ENCODE measurements around the gene CLINT1.
"Not testable (repeated sequence)": the region's sequence is repeated elsewhere in the genome, so short reads cannot be mapped to it uniquely, and the experiment has no call there.

The CLINT1 gene

DNA sequence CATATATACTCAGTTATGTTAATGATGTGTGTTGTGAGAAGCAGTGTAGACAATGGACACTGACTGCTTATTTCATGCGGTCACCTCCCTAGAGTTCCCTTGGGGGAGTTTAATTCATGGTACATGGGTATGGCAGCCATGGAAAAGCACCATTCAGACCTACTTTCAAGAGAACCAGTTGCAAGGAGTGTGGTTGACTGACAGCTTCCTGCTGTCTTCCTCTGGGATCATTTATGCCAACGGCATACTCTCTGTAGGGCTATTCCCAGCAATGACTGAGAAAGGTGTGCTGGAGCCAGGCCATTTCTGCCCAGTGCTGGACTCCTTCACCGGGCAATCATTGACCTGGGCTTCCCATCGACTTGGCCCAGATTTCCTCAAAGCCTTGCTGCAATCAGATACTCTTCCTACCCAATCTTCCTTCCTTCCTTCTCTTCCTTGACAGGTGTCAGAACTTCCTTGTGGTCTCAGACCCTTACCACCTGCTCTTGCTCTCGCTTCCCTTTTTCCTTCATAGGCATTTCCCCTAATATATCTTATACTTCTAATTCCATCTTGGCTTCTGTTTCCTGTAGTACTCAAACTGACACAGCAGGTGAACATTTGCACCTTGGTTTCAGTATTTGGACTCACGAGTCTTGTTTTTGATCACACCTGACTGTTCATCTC is 3.4 kb upstream of the CLINT1 start:
- no peak overlapping the region for H3K4me3 ChIP-seq (ENCODE audit: low read depth, low read length)

DNA sequence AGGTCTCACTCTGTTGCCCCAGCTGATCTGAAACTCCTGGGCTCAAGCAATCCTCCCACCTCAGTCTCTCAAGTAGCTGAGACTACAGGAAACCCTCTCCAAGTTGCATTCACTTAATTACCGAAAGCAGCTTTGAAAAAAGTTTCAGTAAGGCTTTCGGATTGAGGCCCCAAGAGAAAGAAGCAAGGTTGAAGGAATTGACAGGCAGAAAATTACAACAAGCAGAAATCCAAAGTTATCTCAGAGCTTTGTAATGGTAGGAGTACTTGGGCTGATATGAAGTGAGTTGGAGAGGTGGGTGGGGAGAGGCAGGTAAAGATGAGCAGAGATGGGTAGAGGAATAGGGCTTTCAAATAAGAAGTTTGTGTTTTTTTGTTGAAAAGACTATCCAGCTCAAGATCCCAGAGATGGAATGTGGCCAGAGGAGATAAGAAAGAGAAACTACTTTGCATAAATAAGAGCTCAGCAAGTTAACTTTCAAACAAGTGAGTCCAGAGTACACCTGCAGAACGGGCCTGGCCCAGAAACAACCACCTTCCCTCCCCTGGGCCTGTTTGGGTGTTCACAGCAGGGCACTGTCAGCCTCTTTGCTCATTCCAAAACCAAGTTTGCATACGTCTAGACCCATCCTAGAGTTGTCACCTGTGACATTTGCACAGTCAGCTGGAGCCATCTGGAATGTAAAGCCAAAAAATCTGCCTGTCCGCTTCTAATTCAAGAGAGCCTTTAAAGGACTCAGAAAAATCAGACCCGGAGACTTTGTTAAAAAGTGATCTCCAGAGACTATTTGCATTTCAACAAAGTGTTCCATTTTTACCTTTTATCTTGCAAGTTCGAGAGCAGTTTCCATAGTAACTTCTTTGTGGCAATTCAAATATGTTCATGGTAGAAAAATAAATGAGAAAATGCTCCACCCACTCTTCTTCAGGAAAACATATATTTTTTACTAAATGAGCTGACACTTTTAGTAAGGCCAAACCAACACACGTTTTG is 2.2 kb upstream of the CLINT1 start:
- no peak overlapping the region for H3K4me3 ChIP-seq (ENCODE audit: low read depth, low read length)

DNA sequence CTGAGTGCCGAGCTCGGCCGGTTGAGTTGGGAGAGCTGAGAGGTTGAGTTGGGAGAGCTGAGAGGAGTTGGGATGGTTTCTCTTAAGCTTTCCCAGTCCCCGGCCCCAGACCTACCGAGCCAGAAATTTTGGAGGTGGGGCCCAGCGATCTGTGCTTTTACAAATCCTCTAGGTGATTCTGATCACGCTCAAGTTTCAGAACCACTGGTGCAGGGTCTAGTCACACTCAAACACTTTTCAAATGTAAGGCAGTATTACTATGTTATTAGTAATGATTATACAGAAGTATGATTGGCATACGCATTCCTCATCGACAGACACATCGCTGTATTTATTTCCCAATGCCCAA is 256 bp upstream of the CLINT1 start:
- H3K4me3 ChIP-seq (ENCODE audit: low read depth, low read length): peak overlapping the region; percentile 89

DNA sequence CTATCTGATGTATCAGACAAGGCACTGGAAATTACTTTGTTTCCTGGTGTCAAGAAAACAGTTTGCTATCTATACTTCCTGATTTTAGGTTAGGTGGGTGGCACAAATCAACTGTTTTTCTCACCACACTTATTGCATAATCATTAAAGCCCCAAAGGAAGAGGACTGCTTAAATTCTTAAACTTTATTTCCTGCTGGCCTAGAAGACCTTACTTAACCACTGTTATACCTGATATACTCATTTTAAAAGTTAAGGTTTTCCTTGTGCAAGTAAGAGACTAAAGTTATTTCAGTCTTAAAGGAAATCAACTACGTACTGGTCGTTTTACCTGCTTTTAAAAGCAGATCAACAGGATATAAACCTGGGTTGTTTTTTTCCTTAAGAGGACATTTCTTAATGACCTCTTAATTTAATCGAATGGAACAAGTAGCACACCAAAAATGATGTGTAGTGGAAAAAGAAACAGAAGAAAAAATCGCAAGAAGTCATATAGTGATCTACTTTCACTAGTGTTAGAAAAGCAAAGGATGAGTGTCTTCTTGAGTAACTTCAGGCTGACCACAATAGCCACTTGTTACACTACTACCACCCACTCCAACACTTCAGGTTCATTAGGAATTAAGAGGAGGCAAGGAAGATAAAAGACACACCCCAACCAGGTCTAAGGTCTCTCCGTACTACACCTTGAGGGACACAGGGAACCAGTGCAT is 974 bp downstream of the CLINT1 start:
- H3K4me3 ChIP-seq (ENCODE audit: low read depth, low read length): peak overlapping the region; percentile 89

DNA sequence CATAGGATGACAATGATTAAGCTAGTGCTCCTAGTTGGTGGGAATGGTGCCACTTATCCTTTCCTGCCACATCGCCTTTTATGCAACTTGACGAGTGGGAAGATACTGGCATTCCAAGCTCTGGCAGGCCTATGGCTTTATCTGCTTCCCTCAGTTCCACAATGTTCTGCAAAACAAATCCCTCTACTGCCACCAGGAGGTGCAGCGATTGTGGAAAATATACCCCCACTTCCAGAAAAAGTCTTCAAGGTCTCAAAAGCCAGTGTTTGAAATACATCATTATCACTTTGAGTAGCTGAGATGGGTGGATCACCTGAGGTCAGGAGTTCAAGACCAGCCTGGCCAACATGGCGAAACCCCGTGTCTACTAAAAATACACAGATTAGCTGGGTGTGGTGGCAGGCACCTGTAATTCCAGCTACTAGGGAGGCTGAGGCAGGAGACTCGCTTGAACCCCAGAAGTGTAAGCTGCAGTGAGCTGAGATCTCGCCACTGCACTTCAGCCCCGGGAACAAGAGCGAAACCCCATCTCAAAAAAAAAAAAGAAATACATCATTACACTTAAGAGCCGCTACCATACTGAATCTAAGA is 3.4 kb downstream of the CLINT1 start:
- H3K4me3 ChIP-seq (ENCODE audit: low read depth, low read length): no peak overlapping the region

DNA sequence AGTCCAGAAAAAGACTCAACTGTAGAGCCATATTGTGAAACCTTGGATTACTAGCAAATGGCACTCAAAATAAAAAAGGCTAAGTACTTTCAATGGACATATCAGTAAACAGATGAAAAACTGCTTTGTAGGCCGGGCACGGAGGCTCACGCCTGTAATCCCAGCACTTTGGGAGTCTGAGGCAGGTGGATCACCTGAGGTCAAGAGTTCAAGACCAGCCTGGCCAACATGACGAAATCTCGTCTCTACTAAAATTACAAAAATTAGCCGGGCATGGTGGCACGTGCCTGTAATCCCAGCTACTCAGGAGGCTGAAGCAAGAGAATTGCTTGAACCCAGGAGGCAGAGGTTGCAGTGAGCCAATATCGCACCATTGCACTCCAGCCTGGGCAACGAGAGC is 5.6 kb downstream of the CLINT1 start:
- H3K4me3 ChIP-seq (ENCODE audit: low read depth, low read length): not testable (repeated sequence)

DNA sequence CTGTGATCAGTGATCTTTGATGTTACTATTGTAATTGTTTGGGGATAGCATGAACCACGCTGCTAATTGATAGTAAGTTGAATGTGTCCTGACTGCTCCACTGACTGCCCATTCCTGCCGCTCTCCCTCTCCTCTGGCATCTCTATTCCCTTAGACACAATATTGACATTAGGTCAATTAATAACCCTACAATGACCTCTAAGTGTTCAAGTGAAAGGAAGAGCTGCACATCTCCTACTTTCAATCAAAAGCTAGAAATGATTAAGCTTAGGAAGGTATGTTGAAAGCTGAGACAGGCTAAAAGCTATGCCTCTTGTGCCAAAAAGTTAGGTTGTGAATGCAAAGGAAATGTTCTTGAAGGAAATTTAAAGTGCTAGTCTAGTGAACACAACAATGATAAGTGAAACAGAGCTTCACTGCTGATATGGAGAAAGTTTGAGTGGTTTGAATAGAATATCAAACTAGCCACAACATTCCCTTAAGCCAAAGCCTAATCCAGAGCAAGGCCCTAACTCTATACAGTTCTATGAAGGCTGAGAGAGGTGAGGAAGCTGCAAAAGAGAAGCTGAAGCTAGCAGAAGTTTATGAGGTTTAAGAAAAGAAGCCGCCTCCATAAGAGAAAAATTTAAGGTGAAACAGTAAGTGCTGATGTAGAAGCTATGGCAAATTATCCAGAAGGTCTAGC is 12.9 kb downstream of the CLINT1 start:
- no peak overlapping the region for H3K4me3 ChIP-seq (ENCODE audit: low read depth, low read length)

DNA sequence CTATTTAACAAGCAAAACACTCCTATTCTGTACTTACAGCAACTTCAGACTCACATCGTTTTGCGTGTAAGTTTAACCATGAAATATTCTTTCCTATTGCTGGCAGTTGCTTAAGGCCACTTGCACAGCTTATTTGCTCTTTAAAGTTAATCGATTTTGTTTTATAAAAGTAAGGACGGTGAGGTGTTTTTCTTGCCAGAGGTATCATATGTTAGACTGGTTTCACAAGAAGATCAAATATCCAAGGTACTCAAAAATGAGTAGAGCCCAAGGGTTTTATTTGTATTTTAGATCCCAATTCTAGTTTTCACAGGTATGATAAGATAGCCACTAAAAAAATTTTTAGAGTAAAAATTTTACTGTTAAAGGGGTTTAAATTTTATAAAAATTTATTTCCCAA is 16.2 kb downstream of the CLINT1 start:
- H3K4me3 ChIP-seq (ENCODE audit: low read depth, low read length): no peak overlapping the region

DNA sequence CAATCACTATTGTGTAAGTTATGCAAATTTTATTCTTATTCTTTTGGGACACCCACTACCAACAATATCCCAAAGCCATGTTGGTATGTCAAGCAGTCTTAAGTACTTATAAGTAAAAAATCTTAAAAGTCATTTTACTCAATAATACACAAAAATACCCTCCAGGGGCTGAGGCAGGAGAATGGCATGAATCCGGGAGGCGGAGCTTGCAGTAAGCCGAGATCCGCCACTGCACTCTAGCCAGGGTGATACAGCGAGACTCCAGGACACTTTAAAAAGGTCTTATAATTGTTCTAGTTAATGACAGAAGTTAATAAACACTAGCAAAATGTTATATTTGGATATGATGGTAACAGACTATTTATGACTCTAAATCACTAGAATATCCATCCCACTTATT is 16.8 kb downstream of the CLINT1 start:
- H3K4me3 ChIP-seq (ENCODE audit: low read depth, low read length): no peak overlapping the region

DNA sequence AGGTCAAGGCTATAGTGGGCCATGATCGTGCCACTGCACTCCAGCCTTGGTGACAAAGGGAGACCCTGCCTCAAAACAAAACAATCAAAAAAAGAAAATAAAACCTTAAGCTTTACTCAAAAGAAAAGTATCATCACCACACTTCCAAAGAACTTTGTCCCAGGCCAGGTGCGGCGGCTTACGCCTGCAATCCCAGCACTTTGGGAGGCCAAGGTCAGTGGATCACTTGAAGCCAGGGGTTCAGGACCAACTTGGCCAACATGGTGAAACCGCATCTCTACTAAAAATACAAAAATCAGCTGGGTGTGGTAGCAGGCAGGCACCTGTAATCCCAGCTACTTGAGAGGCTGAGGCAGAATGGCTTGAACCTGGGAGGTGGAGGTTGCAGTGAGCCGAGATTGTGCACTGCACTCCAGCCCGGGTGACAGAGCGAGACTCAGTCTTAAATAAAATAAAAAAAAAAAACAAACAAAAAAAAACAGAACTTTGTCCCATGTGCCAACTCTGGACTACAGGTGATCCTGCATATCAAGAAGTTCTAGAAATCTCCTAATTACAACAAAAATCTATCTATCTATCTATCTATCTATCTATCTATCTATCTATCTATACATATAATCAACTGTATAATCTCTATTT is 19.7 kb downstream of the CLINT1 start:
- H3K4me3 ChIP-seq (ENCODE audit: low read depth, low read length): no peak overlapping the region

DNA sequence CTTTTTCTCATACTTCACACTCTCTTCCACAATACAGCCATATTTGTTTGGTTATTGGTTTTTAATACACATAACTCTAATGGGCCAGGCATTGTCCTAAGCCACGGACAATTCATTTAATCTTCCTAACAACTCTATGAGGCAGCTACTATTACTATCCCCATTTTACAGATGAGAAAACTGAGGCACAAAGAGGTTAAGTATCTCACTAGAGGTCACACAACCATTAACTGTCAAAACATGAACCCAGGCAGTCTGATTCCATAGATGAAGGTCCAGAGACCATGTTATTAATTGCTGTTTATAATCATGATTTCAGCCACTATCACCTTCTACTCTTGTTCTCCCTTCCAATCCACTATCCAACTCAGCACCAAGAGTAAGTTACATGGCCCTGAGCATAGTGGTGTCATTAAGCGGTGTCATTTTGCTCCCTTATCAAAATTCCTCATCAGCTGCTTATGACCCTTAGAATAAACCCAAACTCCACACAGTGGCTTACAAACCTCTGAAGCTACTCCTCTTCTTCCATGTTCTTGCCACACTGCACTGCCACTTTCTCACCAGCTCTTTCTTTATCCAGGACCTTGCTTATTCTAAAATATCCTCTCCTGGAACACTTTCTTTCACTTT is 22.7 kb downstream of the CLINT1 start:
- H3K4me3 ChIP-seq (ENCODE audit: low read depth, low read length): no peak overlapping the region

DNA sequence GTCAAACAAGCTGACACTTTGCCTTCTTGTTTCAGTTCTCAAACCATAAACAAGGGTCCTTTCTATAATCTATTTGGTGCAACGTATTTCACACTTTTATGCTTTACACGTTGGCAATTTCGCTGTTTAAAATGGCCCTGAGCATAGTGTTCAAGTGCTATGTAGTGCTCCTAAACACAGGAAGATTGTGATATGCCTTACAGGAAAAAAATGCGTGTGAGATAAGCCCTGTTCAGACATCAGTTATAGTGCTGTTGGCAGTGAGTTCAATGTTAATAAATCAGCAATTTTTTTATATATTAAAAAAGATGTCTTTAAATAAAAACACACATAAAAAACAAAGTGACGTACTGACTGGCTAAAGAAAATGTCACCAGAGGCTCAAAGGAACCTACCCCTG is 23.9 kb downstream of the CLINT1 start:
- H3K4me3 ChIP-seq (ENCODE audit: low read depth, low read length): no peak overlapping the region

DNA sequence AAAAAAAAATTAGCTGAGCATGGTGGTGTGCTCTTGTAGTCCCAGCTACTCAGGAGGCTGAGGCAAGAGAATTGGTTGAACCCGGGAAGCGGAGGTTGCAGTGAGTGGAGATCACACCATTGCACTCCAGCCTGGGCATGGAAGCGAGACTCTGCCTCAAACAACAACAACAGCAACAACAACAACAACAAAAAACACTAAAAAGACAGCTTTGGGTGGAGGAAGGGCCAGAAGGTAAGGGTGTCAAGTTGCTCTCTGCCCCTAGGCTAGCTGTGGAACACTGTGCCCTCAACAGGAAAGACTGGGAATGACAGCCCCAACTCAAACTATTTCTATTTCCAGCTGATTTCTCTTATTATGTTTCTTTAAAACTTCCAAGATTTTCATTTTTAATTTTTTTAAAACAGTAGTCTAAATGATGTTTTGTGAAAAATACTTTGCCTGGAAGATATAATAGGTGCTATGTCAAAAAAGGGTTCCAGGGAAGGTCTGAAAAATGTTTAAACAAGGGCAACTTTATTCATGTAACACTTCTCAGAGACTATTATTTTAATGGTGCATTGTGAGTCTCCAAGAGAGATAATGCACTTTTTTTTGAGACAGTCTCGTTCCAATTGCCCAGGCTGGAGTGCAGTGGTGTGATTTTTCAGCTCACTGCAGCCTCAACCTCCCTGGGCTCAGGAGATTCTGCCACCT is 29.9 kb downstream of the CLINT1 start:
- no peak overlapping the region for H3K4me3 ChIP-seq (ENCODE audit: low read depth, low read length)

DNA sequence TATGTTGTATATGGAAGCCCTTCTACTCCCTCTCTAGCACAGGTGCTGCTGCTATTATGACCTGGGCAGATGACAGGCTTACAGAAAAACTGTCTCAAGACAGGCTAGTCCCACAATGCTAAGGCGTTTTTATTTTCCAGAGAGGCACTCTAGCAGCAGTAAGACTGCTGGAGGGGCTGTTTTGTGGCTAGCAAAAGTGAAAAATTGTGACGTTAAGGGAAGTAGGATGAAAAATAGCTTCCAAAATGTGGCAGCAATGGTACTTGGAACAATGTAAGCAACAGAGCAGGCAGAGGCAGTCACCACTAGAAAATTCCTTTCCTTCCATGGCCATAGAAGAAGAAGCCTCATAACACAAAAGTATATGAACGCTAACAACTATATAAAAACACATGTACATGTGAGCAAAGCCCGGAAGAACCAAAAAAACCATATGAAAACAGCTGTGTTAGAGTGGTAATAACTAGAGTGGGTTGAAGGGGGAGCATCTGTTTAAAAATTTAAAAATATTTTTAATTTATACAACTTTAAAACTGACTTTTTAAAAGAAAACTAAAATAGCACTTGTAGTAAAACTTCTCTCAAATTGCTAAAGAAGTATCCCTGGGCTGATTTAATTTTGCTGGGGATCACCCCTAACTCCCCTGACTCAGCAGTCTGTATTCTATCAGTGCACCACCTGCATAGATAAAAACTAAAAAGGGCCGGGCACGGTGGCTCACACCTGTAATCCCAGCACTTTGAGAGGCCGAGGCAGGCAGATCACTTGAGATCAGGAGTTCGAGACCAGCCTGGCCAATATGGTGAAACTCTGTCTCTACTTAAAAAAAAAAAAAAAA is 30.6 kb downstream of the CLINT1 start:
- no peak overlapping the region for H3K4me3 ChIP-seq (ENCODE audit: low read depth, low read length)

DNA sequence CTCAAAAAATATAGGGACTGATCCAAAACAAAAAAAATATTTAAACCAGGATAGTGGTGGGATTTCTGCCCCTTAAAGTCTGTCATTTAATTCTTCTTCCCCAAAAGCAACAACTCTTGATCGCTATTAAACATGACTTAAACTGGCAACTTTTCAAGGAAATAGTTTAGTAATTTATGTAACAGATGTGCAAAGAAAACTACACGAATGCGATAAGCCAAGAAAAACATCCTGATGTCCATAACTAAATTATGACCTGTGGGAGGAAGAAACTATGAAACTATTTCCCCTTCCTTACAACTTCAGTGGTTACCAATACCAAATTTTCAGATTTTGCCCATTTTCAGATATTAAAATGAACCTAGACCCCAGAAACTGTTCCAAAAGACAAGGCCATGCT is 31.5 kb downstream of the CLINT1 start:
- H3K4me3 ChIP-seq (ENCODE audit: low read depth, low read length): no peak overlapping the region

DNA sequence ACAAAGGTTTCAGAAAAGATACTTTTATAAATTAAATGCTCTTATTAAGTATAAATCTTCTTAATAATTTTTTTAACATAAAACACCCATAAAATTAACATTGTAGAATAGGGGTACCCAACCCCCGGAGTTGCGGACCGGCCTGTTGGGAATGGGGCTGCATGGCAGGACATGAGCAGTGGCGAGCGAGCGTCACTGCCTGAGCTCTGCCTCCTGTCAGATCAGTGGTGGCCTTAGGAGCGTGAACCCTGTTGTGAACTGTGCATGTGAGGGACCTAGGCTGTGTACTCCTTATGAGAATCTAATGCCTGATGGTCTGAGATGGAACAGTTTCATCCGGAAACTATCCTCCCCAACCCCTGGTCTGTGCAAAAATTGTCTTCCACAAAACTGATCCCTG is 35.3 kb downstream of the CLINT1 start:
- no peak overlapping the region for H3K4me3 ChIP-seq (ENCODE audit: low read depth, low read length)

DNA sequence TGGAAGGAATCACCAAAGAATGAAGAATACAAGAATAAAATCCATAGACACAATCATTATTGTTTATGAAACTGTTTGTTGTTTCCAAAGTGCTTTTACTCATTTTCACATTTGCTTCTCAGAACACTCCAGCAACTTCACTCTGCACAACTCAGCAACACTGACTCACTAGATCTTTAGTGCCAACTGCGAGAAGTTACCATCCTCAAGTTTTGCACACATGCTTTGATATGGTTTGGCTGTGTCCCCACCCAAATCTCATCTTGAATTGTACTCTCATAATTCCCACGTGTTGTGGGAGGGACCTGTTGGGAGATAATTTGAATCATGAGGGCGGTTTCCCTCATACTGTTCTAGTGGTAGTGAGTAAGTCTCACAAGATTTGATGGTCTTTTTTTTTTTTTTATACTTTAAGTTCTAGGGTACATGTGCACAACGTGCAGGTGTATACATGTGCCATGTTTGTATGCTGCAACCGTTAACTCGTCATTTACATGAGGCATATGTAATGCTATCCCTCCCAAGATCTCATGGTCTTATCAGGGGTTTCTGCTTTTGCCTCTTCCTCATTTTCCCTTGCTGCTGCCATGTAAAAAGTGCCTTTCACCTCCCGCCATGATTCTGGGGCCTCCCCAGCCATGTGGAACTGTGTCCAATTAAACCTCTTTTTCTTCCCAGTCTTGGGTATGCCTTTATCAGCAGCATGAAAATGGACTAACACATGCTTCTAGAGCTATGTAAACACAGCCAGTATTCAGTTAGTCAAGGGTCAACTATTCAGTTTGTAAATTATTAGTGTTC is 36.9 kb downstream of the CLINT1 start:
- no peak overlapping the region for H3K4me3 ChIP-seq (ENCODE audit: low read depth, low read length)

DNA sequence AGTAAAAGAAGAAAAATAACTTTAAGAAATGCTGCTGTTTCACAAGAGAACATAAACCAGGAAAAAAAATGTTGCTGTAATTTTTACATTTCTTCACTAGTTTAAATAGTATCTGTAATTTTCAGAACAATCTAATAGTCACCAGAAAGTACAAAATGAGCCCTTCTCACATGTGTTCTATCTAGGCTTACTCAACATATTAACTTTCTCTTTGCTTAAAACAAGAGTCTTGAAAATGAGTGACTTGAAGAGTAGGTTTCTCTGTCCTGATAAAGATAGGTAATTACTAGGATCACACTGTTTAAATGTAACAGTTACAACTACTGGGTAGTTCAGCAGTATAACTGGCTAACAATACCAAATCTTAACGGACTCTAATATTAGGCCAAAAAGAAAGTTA is 37.5 kb downstream of the CLINT1 start:
- no peak overlapping the region for H3K4me3 ChIP-seq (ENCODE audit: low read depth, low read length)

All from iPS-11a (cell line).